Epithelial cell of alveolus of lung (primary cell): ENCODE data around the gene RNASEL. TPM values are rescaled to one million over a fixed set of nuclear protein-coding genes. Genes with fewer than 3 reads are reported as not detected.

Experiments used
- total RNA-seq: library from RNA; depleted of rRNA; stranded (reverse); fragments of >200 nt; gene quantifications from 2 replicates; pipeline ENCODE4 v1.2.1, GENCODE V29; 2015

The RNASEL gene
- total RNA-seq, result 2.6 and 3.9 TPM in 2 replicates

GRCh38 chr1:182588500-182589396 lies at the start of gene RNASEL:
Gene RNASEL, minus strand, starts transcription at chr1:182589256. Its CDS starts 2,450 bp downstream, at chr1:182586806.

GRCh38 chr1:182604175-182605164 lies 15.4 kb upstream of the RNASEL start, which contains the start of gene RGS16:
Gene RGS16, minus strand, starts transcription at chr1:182604389. Its CDS starts 130 bp downstream, at chr1:182604259.

Other genes starting within 250 kb of the RNASEL start
- gene GLUL, start 197.5 kb downstream of the RNASEL start, total RNA-seq, result 202 and 210 TPM in 2 replicates
- gene TEDDM1, start 188.6 kb downstream of the RNASEL start, total RNA-seq, result not detected in 2 replicates
- not detected in 2 replicates for gene RGSL1, start 139.1 kb downstream of the RNASEL start, total RNA-seq
- 0.39 and 0.40 TPM in 2 replicates for gene RGS16, start 15.1 kb upstream of the RNASEL start, total RNA-seq
- gene RGS8, start 95.3 kb upstream of the RNASEL start, total RNA-seq, result not detected in 2 replicates
- gene NPL, start 200.5 kb upstream of the RNASEL start, total RNA-seq, result 0.24 and 0.52 TPM in 2 replicates